HG03378 (cell line): ENCODE data around the gene CLDND1.
A peak's percentile ranks its signal among the peaks of the same experiment; 100 is the strongest.

Experiments
- ATAC-seq: cut with Tn5 transposase; IDR thresholded peaks from one replicate; pipeline ENCODE4 v1.9.1; 2021; ENCODE audit warnings: mild to moderate bottlenecking, moderate library complexity; ENCODE audit not compliant: unreplicated experiment

The CLDND1 gene

DNA sequence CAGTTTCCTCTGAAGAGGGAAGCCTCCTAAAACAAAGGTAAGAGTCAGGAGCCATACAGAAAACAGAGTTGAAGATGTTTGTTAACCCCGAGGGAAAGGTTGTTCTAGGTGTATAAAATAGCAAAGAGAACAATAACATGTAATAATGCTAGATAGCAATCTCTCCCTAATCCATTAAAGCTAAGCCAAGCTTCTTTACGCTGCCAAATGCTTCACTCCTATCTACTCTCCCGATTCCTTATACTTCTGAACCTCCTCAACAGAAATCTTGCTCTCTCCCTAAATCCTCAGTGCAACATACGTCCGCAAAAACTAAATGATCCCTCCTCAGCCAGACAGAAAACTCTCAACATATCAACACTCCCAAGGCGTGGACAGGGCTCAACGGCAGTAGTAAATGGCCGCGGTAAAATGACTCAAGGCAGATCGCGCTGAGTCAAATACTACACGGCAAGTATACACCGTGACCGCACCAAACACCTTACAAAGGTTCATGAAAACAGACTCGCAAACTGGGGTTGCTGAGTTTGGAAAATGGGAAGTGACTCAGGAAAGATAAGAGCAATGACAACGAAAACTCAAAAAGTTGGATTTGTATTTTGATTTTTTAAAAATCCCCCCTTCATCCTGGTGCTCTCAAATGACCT, 682 bp downstream of the CLDND1 start:
- ATAC-seq, result peak; percentile 45

DNA sequence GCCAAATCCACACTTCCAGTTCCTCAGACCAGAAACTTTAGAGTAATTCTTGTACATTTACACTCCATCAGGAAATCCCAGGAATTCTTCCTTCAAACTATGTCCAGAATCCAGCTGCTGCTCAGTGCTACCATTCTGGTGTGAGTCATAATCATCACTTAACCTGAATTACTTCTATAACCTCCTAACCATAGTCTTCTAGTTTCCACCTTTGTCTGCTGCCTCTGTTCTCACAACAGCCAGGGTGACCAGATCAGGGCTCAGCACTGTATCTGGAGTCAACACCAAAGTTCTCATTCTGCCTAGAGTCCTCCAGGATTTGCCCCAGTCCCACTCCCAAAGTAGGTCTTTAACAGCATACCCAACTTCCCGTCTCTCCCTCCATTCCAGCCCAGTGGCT, 3.4 kb downstream of the CLDND1 start:
- ATAC-seq, result no peak

DNA sequence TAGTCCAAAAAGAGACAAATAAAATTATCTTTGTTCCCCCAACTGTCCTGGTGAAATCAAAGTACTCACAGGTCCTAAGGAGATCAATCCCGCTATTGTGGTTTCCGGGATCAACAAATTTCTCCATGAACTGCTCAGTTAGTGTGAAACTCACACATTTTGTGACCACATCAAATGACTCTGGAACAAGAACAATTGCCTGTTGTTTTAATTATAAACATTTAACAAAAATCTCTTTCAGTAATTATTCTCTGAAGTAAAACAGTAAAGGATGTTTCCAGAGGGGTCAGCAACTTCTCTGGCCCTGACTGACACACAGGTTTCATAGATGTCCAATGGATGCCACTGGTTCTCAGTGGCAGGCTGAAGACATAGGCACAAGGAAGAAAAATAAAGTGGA, 3.9 kb downstream of the CLDND1 start:
- no peak for ATAC-seq

DNA sequence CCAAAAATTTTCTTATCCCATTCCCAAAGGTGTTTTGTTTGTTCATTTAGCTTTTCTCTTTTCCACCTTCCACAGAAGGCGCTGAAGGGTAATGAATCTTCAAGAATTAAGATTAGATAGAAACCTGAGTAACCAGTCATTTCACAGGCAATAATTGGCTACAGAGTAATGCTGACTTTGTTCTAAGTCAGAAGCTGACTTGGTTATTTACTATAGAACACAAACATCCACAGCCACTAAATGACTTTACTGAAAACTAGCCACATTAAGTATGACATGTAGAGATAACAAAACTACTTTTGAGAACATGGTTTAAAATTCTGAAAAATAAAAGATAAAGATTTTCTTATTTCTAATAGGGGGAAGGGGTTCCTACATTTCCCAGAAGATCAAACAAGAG, 7.8 kb downstream of the CLDND1 start:
- ATAC-seq, result no peak

DNA sequence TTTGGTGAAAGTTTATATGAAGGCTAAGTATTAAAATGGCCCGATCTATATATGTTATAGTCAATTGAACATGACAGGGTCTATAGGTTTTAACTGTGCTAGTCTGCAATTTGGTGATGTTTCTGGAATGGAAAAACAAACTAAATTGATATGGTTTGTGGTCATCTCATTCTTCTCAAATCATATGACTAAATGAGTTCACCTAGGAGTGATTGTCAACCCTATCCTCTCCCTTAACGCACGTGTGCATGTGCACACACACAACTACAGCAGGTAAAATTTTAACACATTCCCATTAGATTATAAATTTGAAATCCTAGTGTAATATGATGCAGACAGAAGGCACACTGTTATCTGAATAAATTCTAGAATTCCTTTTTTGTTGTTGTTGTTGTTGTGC, 9.0 kb downstream of the CLDND1 start:
- ATAC-seq, result no peak

DNA sequence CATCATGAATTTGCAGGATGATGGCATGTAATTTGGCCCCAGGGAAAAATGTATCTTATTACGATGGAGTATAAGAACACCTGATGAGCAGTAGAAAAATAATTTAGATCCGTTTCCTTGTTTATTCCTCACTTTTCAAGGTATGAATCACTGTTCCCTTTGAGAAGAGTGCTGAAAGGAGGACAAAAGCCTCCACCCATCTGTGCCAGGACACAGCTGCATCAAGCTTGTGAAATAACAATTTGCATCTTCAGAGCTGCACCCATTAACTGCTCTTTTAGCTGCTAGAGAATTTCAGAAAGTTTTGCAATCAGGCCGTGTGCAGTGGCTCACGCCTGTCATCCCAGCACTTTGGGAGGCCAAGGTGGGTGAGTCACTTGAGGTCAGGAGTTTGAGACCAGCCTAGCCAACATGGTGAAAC, 9.6 kb downstream of the CLDND1 start:
- no peak for ATAC-seq

DNA sequence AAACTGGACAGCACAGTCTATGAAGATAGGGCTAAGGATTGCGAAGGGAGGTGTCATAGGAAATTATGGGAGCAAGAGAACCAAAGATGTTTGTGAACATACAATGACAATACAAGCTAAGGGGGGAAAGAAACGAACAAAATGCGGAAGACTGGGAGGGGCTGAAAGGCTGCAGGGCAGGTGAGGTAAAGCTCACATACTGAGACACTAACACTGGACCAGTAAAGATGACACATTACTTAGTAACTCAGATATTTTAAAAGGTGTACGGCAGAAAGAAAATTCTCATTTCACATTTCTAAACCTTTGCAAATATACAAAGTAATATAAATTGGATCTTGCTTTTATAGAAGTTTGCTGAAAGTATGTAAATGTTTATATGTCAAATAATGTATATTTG, 10.1 kb downstream of the CLDND1 start:
- no peak for ATAC-seq

DNA sequence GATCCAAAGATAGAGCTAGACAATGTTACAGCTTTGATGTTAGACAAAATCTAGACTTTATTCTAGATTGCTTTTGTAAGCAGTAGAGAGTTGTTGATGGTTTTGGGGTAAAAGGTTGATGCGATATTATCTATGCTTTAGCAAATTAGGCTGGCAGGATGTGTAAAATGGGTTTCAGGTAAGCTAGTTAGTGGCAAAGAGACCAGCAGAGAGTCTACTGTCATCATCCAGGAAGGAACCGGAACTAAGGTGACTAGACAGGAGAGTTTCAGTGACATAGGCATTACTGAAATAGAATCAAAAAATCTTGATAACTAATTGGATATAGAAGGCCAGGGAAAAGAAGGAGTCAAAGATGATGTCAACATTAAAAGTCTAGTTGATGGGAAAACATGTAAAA, 14.1 kb downstream of the CLDND1 start:
- no peak for ATAC-seq

DNA sequence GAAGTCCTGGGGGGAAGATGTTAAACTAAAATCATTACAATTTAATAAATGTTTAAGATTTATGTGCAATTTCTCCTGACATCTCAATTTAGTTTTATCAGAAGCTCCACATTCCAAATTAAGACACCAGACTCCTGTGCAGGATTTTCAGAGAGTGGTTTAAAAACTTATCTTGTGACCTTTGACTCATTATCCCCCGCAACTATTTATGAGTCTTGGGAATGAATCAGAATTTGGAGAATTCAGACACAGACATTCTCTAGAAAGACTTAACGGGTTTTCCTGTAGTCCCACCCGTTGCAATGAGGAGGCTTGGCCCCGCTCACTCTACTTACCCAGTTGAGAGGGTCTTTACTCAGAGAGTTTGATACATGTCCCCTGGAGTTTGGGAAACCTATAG, 18.2 kb downstream of the CLDND1 start:
- no peak for ATAC-seq

DNA sequence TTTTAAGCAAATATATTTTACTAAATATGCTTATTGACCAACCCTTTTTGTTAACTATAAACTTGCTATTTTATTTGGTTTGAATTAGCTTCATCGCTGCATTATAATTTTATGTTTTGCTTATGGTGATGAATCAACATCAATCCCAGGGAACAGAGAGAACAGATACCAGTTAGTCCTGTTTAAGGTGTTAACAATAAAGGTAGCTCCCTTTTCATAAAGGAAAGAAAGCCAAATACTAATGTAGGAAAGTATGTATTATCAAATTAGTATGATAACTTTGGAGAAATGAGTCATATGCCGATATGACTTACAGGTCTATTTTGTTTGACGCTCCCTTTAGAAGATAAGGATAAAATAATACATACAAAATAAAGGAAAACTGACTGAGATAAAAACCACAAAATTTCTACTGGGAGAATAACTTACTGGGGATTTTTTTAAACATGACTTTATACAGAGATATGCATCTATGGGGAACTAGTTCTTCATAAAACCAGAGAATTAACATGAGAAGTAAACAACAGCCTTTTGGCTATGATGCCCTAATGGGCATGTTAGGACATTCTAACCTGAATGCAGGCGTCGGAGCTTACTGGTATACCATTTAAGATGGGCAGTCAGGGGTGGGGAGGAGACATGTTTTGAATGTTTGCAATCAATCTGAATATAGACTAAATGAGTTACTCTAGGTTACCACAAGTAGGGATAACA, 20.7 kb downstream of the CLDND1 start:
- ATAC-seq, result no peak

DNA sequence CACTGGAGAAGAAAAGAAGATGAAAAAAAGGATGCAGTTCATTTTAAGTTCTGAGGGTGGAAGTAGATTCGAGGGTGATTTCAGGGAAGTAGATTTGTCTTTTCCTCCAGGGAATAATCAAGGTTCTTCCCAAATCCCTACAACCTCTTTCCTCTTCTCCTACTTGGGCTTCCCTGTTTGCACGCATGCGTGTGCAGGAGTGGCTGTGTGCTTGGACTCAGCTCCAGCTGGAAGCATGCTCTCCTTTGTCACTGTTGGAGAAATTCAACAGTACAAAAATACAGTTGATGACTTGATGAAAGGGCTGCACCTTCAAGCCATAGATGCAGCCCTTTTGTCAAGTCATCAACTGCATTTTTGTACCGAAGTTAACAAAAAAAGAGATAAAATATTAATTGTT, 21.4 kb downstream of the CLDND1 start:
- ATAC-seq, result no peak

DNA sequence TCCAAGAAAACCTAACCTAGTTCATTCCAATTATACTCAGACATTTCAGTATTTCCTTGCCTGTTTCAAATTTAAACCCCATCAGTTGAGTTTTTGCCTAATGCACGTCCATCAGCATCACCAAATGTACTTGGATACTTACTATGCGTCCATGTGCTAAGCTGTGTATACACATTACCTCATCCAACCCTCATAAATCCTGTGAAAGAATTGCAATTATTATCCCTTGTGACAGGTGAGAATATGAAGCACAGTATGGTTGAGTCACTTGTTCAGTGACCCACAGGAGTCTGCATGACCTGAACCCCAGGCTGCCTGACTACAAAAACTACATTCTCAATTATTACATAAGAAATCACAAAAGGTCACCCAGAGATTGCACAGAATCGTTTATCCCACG, 22.7 kb downstream of the CLDND1 start:
- no peak for ATAC-seq

DNA sequence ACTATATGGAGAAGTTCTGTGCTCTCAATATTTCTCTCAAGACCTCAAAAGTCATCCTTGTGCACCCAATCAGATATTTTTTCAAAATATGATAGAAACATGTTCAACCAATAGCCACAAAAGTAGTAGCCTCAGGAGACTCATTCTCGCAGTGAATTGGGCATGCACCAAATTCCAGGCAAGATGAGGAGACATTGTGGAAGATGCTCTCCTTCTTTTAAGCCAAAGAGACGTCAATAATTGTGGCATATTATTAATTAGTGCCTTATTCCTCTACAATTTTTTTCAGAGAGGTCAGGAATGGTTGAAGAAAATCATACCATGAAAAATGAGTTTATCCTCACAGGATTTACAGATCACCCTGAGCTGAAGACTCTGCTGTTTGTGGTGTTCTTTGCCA, 25.3 kb downstream of the CLDND1 start, which contains the start of gene OR5K2:
Gene OR5K2, plus strand, starts transcription at position 301 of the 400 bp plus-strand sequence. Its CDS starts 0 bp downstream, at position 301.
- ATAC-seq, result no peak

DNA sequence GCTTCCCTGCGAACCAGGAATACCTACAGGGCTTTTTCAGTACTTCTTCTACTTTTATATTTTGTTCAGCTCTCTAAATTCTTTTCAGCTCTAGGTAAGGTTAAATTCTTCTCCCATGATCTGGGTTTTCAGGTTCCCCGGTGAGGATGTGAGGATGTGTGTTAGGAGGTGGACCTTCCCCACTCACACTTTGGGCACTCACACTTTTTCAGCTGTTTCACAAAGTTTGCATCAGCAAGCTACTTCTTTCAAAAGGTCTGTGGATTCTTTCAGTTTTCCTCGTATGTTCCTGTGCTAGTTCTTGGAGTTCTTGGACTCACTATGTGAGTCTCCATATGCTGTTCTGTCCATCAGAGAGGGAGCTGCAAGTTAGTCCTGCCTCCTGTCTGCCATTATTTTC, 39.1 kb downstream of the CLDND1 start:
- no peak for ATAC-seq

DNA sequence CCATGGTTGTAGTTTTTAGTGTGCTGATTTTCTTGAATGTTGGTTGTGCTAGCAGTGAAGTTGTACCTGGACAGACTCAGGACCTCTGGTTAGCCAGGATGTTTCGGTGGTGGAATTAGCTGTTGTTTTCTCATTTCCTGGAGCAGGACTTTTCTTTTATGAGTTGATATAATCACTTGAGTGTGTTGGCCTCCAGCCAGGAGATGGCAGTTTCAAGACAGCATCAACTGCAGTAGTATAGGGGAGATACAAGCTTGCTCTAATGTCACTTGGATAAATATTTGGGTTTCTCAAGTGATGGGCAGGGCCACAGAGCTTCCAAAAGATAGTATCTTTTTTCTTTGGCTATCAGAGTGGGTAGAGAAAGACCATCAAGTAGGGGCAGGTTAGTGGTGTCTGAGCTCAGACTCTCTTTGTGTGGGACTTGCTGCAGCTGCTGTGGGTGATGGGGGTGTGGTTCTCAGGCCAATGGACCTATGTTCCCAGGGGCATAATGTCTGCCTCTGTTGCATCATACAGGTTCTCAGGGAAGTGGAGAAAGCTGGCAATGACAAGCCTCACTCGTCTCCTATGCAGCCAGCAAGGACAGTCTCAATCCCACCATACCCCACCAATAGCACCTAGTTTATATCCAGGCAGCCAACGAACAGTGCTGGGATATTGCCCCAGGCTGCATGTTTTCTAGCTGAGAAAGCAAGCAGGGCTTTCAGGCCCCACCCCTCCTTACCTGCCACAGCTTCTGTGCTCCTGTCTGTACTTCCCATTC, 39.8 kb downstream of the CLDND1 start:
- ATAC-seq, result no peak
